HepG2 (cell line): ENCODE measurements around the gene PTPRD.

Experiments used
- ADNP ChIP-seq: sonication (generic); formaldehyde crosslinking; IDR thresholded peaks from 2 replicates; pipeline ENCODE4 v1.4.0; 2020; ENCODE audit warnings: missing genetic modification reagents
- HMG20A ChIP-seq: IDR thresholded peaks from 2 replicates; pipeline ENCODE4 v1.6.1; 2016; ENCODE audit warnings: borderline replicate concordance
- TGIF2 ChIP-seq: IDR thresholded peaks from 2 replicates; pipeline ENCODE4 v1.6.1; 2016; ENCODE audit warnings: control low read depth, missing compliant biosample characterization
- ZNF572 ChIP-seq: sonication (generic); formaldehyde crosslinking; IDR thresholded peaks from 2 replicates; pipeline ENCODE4 v1.5.1; 2020; ENCODE audit warnings: mild to moderate bottlenecking, missing genetic modification reagents
- TF ChIP-seq, protein P1 (sequence below): sonication (generic); formaldehyde crosslinking; IDR thresholded peaks from 2 replicates; pipeline ENCODE4 v1.4.0; 2020; ENCODE audit warnings: missing genetic modification reagents
- TF ChIP-seq, protein P2 (sequence below): sonication (generic); formaldehyde crosslinking; IDR thresholded peaks from 2 replicates; pipeline ENCODE4 v1.8.1; 2023; ENCODE audit warnings: mild to moderate bottlenecking, inconsistent platforms, moderate library complexity, missing genetic modification reagents, borderline replicate concordance

DNA sequence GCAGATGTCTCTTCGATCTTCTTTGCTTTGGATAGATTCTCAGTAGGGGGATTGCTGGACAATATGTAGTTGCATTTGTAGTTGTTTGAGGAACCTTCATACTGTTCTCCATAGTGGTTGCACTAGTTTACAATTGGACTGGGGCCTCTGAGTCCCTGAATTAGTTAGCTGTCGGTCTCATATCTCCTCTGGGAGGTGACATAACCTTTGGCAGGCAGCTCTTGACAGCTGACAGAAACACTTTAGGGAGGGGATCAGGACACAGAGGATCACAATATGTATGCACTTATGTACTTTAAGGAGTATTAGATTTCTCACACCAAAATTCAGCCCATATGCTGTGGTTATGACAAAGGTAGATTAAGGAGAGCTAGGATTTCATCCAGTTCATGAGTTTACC is 1533.3 kb downstream of the PTPRD start:
- TF ChIP-seq, protein P1, sequence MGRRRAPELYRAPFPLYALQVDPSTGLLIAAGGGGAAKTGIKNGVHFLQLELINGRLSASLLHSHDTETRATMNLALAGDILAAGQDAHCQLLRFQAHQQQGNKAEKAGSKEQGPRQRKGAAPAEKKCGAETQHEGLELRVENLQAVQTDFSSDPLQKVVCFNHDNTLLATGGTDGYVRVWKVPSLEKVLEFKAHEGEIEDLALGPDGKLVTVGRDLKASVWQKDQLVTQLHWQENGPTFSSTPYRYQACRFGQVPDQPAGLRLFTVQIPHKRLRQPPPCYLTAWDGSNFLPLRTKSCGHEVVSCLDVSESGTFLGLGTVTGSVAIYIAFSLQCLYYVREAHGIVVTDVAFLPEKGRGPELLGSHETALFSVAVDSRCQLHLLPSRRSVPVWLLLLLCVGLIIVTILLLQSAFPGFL (CRISPR knock-in tag): no peak
- no peak for TF ChIP-seq TGIF2
- TF ChIP-seq HMG20A (CRISPR knock-in tag): no peak
- TF ChIP-seq, protein P2, sequence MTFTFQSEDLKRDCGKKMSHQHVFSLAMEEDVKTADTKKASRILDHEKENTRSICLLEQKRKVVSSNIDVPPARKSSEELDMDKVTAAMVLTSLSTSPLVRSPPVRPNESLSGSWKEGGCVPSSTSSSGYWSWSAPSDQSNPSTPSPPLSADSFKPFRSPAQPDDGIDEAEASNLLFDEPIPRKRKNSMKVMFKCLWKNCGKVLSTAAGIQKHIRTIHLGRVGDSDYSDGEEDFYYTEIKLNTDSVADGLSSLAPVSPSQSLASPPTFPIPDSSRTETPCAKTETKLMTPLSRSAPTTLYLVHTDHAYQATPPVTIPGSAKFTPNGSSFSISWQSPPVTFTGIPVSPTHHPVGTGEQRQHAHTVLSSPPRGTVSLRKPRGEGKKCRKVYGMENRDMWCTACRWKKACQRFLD: no peak
- no peak for TF ChIP-seq ADNP (CRISPR knock-in tag)
- no peak for TF ChIP-seq ZNF572 (CRISPR knock-in tag)
